ENCODE measurements around the gene MORN2.

GRCh38 chr2:38873763-38874162 is 2.0 kb upstream of the MORN2 start:
- TF ChIP-seq EZH2phosphoT487 (IDR thresholded peaks at IDR 0.05; ENCODE audit: insufficient read depth, low read depth): no peak
- no peak for TF ChIP-seq EZH2 (IDR thresholded peaks at IDR 0.05; ENCODE audit: insufficient read depth, poor library complexity, severe bottlenecking)

Measured in GM23248 (cell line).